ENCODE measurements around the gene SYTL3.

- no peak for TF ChIP-seq SP1 (IDR thresholded peaks at IDR 0.05)
- TF ChIP-seq FOXM1 (IDR thresholded peaks at IDR 0.05; ENCODE audit: borderline replicate concordance) = no peak
These were observed 122.3 kb downstream of the SYTL3 start for GRCh38 chr6:158772172-158772571.

All from HEK293T (cell line).